Left renal cortex interstitium (tissue), 4 donors: ENCODE data around the gene CCDC30. TPM values are rescaled to one million over a fixed set of nuclear protein-coding genes. Genes with fewer than 3 reads are reported as not detected.
"Not testable (repeated sequence)": the region's sequence is repeated elsewhere in the genome, so short reads cannot be mapped to it uniquely, and the experiment has no call there.

Experiments
- DNase-seq, 4 donors: peaks; one replicate each; pipeline ENCODE4 v3.0.0-alpha.2; 2013; ENCODE audit warnings: low read depth in 4 of 4, low spot score in 2 of 4, missing footprints in 1 of 4
- polyA plus RNA-seq, 4 donors: library from polyadenylated mRNA; unstranded; fragments of 120-200 nt; gene quantifications; one replicate each; pipeline ENCODE4 v1.2.1, GENCODE V29; 2013; ENCODE audit not compliant: insufficient read length in 4 of 4

Gene CCDC30
- polyA plus RNA-seq, 4 donors = 13.1 to 23.0 (median 18.9) TPM

DNA sequence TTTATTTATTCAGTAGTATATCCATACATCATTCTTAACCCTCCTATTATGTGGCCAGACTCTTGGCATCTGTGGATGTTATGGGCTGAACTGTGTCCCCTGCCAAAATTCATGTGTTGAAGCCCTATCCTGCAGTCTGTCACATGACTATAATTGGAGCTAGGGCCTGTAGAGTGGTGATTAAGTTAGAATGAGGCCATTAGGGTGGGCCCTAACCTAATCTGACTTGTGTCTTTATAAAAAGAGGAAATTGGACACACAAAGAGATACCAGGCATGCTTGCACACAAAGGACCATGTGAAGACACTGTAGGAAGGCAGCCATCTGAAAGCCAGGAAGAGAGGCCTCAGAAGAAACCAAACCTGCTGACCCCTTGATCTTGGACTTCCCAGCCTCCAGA is 13.8 kb upstream of the CCDC30 start:
- no peak for DNase-seq

- DNase-seq = no peak
These were observed 13.0 kb upstream of the CCDC30 start for GRCh38 chr1:42450061-42450460.

GRCh38 chr1:42453386-42453785 is 9.7 kb upstream of the CCDC30 start:
- DNase-seq = no peak

DNA sequence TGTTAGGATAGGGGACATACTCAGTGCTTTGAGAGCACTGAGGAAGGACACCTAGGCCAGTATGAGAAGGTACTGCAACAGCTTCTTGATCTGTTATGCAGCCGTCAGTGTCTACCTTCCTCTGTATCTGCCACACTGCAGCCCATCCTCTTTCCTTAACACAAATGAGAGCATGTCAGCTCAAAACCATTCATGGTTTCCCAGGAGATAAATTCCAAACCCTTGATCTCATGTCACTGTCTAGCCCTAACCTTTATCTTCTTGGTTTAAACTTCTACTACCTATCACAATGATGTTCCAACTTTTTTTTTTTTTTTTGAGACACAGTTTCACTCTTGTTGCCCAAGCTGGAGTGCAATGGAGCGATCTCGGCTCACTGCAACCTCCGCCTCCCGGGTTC is 8.7 kb upstream of the CCDC30 start:
- DNase-seq = no peak

GRCh38 chr1:42456010-42456753 is 6.9 kb upstream of the CCDC30 start, which contains the start of the genes PPCS and ZMYND12:
Gene PPCS, plus strand, starts transcription at chr1:42456543. Its CDS starts 23 bp downstream, at chr1:42456566.
Gene ZMYND12, minus strand, starts transcription at chr1:42456022. Its CDS starts 25 bp downstream, at chr1:42455997.
- peak; percentile 81 to 95 (median 87) for DNase-seq

- peak in 3 of 4 donors; percentile 19 to 50 (median 32) for DNase-seq
These were observed 6.4 kb upstream of the CCDC30 start for GRCh38 chr1:42456754-42457089.

DNA sequence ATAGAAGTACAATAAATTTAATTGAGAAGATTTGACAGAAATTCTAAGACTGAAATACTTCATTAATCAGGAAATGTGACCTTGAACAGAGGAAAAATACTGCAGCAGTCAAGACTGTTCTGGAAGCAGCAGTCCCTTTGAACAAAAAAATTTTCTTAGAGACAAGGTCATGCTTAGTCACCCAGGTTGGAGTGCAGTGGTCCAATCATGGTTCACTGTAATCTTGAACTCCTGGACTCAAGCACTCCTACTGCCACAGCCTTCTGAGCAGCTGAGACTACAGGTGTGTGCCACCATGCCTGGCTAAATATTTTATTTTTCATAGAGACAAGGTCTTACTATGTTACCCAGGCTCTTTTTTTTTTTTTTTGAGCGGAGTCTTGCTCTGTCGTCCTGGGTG is 1.9 kb upstream of the CCDC30 start:
- no peak for DNase-seq

DNA sequence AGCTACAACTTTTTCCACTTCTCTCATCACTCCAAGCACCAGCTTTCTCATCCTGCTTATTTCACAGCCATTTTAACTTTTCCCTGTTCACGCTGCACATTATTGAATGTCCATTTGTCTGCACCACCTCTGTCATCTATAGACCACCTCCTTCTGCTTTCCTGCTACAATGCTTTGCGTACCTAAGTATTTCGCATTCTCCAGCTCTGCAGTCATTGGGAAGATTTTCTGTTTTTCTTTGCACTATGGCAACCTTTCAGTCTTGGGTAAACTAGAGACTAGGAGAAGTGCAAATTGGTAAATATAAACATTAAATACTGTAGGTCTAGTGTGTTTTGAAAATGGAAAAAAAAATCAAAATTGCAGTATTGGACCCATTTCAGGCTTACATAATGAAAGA is 835 bp downstream of the CCDC30 start:
- DNase-seq = peak in 2 of 4 donors; percentile 13

DNA sequence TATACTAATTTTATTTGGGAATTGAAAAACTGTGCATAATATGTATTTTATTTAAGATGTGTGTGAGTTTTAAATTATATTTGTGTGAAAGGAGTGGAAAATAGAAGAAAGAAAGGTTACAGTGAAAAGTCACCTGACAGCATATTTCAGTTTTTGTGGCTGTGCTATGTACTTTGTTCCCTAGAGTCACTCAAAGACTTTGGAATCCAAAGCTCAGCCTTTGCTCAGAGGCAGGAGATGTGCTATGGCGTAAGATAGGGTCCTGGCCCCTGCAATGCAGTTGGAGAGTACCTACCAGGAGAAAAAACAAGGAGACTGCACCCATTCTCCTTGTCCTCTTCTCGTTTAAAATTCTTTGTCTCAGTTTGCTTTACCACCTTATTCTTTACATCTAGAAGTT is 2.9 kb downstream of the CCDC30 start:
- DNase-seq = no peak

DNA sequence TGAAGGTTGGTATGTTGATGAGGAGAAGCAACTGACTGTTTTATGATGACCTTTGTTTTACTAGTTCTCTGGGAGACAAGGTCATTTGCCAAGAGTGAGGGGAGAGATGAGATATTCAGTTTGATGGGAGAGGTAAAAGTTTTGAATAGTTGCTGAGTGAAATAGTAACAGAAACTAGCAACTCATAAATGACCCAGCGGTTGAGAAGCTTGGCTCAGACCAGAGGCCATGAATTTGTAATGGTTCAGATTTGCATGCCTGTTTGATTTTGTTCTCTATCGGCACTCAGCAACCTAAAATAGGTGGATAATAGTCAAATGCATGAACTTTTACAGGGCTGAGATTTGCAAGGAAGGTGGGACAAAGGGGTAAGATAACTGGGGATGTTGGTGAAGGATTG is 6.6 kb downstream of the CCDC30 start:
- no peak for DNase-seq

GRCh38 chr1:42476605-42477004 is 13.5 kb downstream of the CCDC30 start:
- DNase-seq = no peak

DNA sequence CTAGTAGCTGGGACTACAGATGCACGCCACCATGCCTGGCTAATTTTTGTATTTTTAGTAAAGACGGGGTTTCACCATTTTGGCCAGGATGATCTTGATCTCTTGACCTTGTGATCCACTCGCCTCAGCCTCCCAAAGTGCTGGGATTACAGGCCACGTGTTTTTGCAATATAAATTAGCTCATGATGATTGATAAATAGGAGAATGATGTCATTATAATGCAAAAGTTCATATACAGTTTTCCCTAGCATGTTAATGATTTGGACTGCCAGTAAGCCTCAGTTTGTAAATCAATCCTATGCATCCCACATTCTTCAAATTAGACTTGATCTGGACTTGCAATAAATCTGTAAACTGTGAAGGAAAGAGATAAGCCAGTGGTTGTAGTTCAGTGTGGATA is 14.3 kb downstream of the CCDC30 start:
- not testable (repeated sequence) for DNase-seq

GRCh38 chr1:42477775-42478174 is 14.7 kb downstream of the CCDC30 start:
- DNase-seq = no peak

- no peak for DNase-seq
These were observed 16.5 kb downstream of the CCDC30 start for GRCh38 chr1:42479621-42480020.

DNA sequence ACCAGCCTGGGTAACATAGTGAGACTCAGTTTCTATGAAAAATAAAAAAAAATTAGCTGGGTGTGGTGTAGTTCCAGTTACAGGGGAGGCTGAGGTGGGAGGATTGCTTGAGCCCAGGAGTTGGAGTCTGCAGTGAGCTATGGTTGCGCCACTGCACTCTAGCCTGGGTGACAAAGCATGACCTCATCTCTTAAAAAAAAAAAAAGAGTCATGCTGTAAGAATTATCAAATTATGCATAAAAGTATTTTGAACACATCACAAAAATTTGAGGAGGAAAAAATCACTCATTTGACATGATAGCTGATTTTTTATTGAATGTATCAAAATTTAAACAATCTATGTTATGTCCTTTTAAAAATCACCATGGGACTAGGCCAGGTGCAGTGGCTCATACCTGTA is 17.8 kb downstream of the CCDC30 start:
- DNase-seq = no peak

- DNase-seq = no peak
These were observed 19.6 kb downstream of the CCDC30 start for GRCh38 chr1:42482635-42483153.

DNA sequence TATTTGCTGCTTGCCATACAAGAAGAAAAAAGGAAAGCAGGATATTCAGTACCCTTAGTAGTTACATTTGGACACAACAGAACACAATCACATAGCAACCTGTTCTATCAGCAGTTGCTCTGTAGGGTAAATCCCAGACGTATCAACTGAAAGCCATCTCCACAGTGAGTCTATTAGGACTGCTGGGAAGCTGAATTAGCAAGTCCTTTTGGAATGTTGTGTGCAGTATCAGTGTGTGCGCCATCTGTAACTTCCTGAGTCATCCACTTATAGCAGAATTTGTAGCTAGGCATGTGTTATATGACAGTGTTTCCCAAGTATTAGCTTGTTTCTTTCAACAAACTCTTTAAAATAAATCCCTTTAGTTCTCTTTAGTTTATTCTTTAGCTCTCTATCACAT is 21.3 kb downstream of the CCDC30 start:
- DNase-seq = no peak

- DNase-seq = no peak
These were observed 27.2 kb downstream of the CCDC30 start for GRCh38 chr1:42490237-42490636.

GRCh38 chr1:42502031-42502430 is 38.9 kb downstream of the CCDC30 start:
- not testable (repeated sequence) for DNase-seq

GRCh38 chr1:42504535-42505128 is 41.5 kb downstream of the CCDC30 start:
- no peak for DNase-seq

- no peak for DNase-seq
These were observed 43.5 kb downstream of the CCDC30 start for GRCh38 chr1:42506576-42506975.

DNA sequence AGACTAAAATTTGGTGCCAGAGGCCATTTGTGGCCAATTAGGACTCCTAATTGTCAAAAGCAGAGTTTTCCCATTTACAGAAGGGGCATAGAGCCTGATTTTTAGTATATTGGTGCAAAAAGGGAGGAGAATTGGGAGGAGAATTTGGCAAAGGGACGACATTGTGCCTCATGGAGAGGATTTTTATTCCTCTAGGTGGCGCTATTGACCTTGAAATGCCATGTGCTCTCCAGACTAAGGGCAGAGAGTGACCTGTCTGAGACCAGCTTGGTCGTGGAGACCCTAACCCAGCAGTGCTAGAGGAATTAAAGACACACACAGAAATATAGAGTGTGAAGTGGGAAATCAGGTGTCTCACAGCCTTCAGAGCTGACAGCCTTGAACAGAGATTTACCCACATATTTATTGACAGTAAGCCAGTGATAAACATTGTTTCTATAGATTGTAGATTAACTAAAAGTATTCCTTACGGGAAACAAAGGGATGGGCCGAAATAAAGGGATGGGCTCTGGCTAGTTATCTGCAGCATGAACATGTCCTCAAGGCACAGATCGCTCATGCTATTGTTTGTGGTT is 48.6 kb downstream of the CCDC30 start:
- not testable (repeated sequence) for DNase-seq
